Lower leg skin (tissue), 4 donors: Measurements from ENCODE around the gene MAPK8. TPM values are rescaled to one million over a fixed set of nuclear protein-coding genes. Genes with fewer than 3 reads are reported as not detected.

ENCODE experiments used
- DNase-seq, 2 donors: peaks; one replicate each; pipeline ENCODE4 v3.0.0-alpha.2; 2019; ENCODE audit warnings: low spot score in 2 of 2
- H3K4me3 ChIP-seq: fragments of 200-600 bp; sonication (generic); 2 replicates; pipeline ENCODE4 v1.5.1; 2017; ENCODE audit warnings: mild to moderate bottlenecking, low read depth; ENCODE audit not compliant: poor library complexity, severe bottlenecking
- POLR2A ChIP-seq, 2 donors: fragments of 450-650 bp; IDR thresholded peaks; one replicate each; pipeline ENCODE4 v1.6.1; 2016 to 2017; ENCODE audit warnings: antibody characterized with exemption in 2 of 2, mild to moderate bottlenecking in 1 of 2, moderate library complexity in 1 of 2
- WGBS, 2 donors: methylation state at CpG; one replicate each; pipeline ENCODE4 v1.1.5; 2018; 5-methylcytosine and 5-hydroxymethylcytosine counted together
- intact Hi-C: fragments of 100-400 bp; cut with DNase I; formaldehyde crosslinking; loops from one replicate; pipeline ENCODE4 v1.15.0; 2023; ENCODE audit warnings: low total_unique reads
- total RNA-seq, 4 donors: library from RNA; depleted of rRNA; stranded (reverse); fragments of >200 nt; gene quantifications; one replicate each; pipeline ENCODE4 v1.1.0, GENCODE V29; 2016
- TF ChIP-seq, protein P1 (sequence below), 3 donors: fragments of 450-650 bp; IDR thresholded peaks; one replicate each; pipeline ENCODE4 v1.5.1; 2016; ENCODE audit warnings: antibody characterized with exemption in 3 of 3, mild to moderate bottlenecking in 3 of 3, moderate library complexity in 2 of 3

MAPK8 gene
- total RNA-seq, 4 donors from 2014 or later: 26.7 to 58.6 (median 44.0) TPM

DNA sequence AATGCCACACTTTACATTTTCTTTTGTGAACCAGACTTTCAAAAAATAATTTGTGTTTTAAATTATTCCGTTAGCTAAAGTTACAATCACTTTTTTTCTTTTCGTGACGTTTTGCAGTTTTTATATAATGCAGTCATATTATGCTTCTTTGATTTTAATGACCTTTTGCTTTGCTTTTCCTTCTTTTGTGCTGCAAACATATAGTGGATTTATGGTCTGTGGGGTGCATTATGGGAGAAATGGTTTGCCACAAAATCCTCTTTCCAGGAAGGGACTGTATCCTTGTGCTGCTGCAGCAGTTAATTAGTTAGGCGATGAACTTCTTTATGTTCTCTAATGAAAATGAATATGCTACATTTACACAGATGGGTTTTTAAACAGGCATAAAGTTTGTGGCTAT is 117.4 kb downstream of the MAPK8 start:
- intact Hi-C loops: no loop called here
- DNase-seq: no peak
- 91 to 94% methylated on average over 4 of the region's 4 CpGs for WGBS, 2 donors
- TF ChIP-seq POLR2A (IDR thresholded peaks at IDR 0.05): no peak
- H3K4me3 ChIP-seq: no peak overlapping the region

DNA sequence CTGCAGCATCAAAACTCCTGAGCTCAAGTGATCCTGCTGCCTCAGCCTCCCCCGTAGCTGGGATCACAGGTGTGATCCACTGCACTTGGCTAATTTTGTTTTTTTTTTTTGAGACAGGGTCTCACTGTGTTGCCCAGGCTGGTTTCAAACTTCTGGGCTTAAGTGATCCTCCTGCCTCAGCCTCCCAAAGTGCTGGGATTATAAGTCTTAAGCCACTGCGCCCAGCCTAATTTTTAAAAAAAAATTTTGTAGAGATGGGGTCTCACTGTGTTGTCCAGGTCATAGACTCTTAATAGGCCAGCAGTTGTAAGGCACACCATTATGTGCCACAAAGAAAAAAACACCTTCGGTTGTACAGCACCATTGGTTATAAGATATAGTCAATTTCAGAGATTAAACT is 122.4 kb downstream of the MAPK8 start:
- WGBS, 2 donors: 97 to 99% methylated on average over 3 of the region's 3 CpGs
- TF ChIP-seq, protein P1, sequence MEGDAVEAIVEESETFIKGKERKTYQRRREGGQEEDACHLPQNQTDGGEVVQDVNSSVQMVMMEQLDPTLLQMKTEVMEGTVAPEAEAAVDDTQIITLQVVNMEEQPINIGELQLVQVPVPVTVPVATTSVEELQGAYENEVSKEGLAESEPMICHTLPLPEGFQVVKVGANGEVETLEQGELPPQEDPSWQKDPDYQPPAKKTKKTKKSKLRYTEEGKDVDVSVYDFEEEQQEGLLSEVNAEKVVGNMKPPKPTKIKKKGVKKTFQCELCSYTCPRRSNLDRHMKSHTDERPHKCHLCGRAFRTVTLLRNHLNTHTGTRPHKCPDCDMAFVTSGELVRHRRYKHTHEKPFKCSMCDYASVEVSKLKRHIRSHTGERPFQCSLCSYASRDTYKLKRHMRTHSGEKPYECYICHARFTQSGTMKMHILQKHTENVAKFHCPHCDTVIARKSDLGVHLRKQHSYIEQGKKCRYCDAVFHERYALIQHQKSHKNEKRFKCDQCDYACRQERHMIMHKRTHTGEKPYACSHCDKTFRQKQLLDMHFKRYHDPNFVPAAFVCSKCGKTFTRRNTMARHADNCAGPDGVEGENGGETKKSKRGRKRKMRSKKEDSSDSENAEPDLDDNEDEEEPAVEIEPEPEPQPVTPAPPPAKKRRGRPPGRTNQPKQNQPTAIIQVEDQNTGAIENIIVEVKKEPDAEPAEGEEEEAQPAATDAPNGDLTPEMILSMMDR (IDR thresholded peaks at IDR 0.05): no peak
- TF ChIP-seq POLR2A (IDR thresholded peaks at IDR 0.05): no peak
- no peak for DNase-seq
- no peak overlapping the region for H3K4me3 ChIP-seq
- intact Hi-C loops: no loop called here

DNA sequence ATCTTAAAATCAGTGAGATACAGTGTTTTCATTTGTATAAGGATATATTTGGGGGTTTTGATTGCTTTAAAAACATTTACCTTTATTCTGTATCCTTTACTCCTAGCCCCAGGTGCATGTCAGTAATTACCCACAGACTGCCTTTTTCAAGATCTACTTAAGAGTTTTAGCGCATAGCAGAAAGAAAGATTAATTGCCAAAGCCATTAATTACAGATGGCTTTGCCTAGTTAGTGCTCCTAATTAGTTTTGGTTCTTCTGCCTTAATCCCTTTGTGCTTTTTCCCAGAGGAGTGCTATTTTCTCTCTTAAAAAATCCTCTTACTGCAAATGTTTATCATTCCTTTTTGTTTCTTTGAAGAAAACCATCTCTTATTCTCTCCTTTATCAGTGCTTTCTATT is 122.8 kb downstream of the MAPK8 start:
- intact Hi-C loops: no loop called here
- no peak for TF ChIP-seq POLR2A (IDR thresholded peaks at IDR 0.05)
- TF ChIP-seq, protein P1 (IDR thresholded peaks at IDR 0.05): no peak
- H3K4me3 ChIP-seq: no peak overlapping the region
- DNase-seq: no peak
- 88% methylated on average over 1 of the region's 1 CpG for WGBS, 2 donors

DNA sequence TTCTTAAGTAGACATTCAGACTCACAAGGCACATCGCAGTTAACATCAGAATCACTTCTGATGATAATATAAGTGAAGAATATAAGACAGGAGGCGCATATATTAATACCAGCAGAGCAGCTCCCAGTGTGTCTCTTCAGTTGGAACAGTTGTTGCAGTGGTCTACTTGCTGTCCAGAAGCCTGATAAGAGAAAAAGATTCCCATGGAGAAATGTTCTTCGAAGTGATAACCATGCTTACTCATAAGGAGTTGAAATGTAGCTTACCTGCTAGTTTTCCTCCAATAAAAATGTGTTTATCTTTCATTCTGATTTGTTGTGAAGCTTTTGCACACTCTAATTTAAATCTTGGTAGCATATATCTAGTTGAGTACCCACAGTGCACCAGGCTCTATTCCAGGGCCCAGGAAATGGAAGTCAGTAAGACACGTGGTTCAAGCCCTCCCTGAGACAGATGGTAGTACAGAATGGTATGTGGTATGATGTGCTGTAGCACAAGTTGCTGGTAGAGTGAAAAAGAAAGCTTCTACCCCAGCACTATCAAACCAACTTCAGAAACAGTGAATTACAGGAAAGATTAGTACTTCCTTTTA is 124.0 kb downstream of the MAPK8 start:
- no peak overlapping the region for H3K4me3 ChIP-seq
- intact Hi-C loops: no loop called here
- WGBS, 2 donors: 91 to 93% methylated on average over 4 of the region's 4 CpGs
- no peak for DNase-seq
- no peak for TF ChIP-seq POLR2A (IDR thresholded peaks at IDR 0.05)
- TF ChIP-seq, protein P1 (IDR thresholded peaks at IDR 0.05): no peak

DNA sequence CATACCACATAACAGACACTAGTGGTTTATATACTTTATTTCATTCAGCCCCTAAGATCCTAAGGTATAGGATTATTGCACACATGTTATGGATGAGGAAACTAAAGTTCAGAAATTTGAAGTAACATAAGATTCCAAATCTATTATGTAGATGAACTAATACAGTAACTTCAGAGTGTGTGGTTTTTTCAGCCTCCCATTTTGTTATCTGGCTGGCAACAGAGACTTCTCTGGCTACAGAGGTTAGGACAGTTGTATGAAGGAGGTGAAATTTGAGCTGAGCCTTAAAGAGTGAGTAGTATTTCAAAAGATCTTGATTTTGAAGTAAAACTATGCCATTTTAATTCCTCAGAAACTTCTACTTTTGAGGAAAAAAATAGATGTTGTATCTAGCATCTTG is 125.4 kb downstream of the MAPK8 start:
- intact Hi-C loops: no loop called here
- no peak for DNase-seq
- no peak overlapping the region for H3K4me3 ChIP-seq
- TF ChIP-seq POLR2A (IDR thresholded peaks at IDR 0.05): no peak
- TF ChIP-seq, protein P1 (IDR thresholded peaks at IDR 0.05): no peak

DNA sequence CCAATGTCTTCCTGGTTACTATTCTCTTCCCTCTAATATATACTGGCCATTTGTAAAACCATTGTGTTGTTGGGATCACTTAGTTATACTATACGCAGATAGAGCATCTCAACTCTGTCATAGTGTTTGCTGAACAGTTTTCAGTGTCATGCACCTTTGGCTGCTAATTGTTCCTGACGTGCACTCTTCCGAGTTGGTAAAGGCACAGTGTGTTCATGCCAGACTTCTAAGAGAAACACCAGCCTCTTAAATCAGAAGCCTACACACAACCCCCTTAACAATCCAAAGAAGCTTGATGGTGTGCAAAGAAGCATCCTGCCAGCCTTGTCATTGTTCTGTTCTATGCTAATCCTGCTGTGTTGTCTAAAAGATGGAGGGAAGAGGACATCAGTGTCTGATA is 131.1 kb downstream of the MAPK8 start:
- WGBS, 2 donors: 91 to 98% methylated on average over 3 of the region's 3 CpGs
- DNase-seq: no peak
- no peak for TF ChIP-seq POLR2A (IDR thresholded peaks at IDR 0.05)
- TF ChIP-seq, protein P1 (IDR thresholded peaks at IDR 0.05): no peak
- no peak overlapping the region for H3K4me3 ChIP-seq
- intact Hi-C loops: no loop called here
